ENCODE data around the gene FBXO38.

Gene FBXO38

DNA sequence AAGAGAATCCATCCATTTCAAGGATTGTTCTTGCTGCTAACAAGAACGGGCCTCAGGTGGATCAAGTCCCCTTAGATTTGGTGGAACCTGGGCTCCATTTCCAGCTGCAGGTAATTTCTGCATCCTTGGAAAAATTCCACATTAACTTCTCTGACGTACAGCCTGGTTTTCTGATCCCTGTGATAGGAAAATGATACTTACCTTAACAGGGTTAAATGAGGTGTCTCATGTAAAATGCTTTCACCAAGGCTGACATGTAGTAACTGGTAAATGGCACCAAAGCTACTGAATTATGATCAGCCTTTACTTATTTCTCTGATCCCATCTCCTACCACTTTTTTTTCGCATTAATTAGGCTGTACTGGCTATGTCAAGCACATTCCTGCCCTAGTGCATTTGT is 93.7 kb downstream of the FBXO38 start:
- DNase-seq = no peak

- DNase-seq = no peak
These were observed 98.4 kb downstream of the FBXO38 start for GRCh38 chr5:148482196-148482595.

DNA sequence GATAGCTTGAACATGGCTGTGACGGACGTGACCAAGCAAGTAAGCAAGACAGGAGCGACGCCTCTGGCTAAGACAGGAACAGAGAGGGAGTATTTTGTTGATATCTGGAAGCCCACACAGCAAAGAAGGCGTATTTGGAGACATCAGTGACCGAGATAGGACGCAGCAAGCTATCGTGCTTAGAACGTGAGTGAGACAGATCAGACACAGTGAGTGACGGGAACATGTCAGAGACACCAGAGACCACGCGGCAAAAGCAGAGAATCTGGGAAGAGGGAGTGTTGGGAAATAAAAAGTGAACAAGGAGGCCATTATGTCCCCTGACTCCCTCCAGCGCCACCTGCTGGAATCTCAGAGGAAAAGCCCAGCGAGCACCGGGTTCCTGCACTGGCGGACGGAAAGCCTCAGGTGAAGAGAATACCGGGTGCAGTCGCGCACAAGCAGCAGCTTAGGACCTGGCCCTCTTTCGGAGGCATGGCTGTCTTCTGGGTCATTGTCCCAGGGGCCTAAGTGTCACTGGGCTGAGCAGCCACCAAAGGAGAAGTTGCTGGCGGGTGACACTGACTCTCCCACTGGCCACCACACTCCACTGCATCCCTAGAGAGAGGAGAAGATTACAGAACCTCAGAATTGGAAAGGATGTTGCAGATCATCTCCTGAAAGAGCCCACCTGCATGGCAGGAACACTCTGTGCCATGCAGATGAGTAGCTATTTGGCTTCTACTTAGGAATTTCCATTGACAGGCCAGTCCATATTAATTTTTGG is 99.1 kb downstream of the FBXO38 start:
- DNase-seq = no peak

- DNase-seq = no peak
These were observed 100.0 kb downstream of the FBXO38 start for GRCh38 chr5:148483750-148484149.

DNA sequence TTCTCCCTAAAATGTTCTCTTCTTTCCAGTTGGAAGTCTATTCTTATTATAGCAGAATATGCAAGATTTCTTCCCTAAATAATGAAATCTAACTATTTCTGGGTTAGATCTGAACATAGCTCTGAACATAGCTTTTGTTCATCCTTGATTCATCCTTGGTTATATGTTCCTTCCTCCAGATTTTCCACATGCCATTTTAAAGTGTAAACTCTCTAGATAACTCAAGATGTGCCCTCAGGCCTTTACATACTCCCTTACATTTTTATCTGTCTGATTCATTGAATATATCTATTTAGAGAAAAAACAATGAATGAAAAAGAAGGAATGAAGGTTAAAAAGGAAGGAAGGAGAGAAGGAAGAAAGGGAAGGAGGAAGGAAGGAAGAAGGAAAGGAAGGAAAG is 100.9 kb downstream of the FBXO38 start:
- no peak for DNase-seq

- DNase-seq = no peak
These were observed 102.7 kb downstream of the FBXO38 start for GRCh38 chr5:148486456-148486855.

GRCh38 chr5:148488757-148489156 is 105.0 kb downstream of the FBXO38 start:
- DNase-seq = no peak

GRCh38 chr5:148491015-148491792 is 107.4 kb downstream of the FBXO38 start:
- no peak for DNase-seq

DNA sequence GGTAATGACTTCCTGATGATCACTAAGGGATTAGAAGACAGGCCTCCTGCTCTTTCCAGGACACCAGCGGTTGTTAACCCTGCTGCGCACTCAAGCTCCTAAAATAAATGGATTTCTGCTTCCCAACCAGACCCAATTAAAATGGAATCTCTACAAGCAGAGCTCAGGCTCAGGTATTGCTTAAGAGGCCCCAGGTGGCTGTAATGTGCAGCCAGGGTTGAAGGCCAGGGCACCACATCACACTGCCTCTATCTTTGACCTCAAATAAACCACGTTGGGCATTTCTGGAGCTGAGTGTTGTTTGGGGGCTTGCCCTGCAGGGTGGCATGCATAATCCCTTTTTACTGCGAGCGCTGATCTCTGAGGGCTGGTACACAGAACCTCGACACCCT is 108.0 kb downstream of the FBXO38 start:
- DNase-seq = no peak

- no peak for DNase-seq
These were observed 108.6 kb downstream of the FBXO38 start for GRCh38 chr5:148492351-148492750.
